NK-92 (cell line): Measurements from ENCODE around the gene CHSY3.
"Not testable (repeated sequence)": the region's sequence is repeated elsewhere in the genome, so short reads cannot be mapped to it uniquely, and the experiment has no call there.

Experiments used
- DNase-seq: peaks from one replicate; lab custom pipeline; 2025; ENCODE audit not compliant: unreplicated experiment; lab: John Stamatoyannopoulos, UW

Gene CHSY3

GRCh38 chr5:130151239-130151638, 247.0 kb downstream of the CHSY3 start:
- DNase-seq, result no peak

DNA sequence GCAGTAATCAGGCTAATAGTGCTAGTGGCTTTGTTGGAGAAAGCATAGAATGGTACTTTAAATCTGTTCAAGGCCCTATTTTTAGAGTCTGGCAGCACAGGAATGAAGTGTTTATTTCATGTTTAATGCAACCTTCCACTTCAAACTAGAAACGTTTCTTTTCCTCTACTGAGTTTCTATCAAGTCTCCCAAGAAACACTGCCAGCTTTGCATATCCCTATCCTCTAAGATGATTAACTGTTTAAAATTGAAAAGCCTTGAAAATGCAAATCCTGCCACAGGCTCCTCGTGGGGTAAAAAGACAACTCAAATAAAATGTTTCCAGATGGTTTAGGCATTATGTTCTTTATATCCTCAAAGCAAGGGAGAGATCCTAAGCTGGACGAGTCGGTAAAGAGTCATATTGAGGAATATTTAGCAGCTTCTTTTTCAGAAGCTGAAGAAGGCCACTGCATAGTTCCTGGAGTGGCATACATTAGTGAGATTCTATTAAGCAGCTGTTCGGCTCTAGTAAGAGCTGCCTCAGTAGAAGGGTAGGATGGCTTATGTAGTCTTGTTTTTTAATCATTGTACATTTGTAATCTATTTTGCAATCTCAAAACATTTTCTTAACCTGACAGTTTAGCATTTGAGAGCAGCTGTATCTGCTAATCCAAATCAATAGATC, 251.2 kb downstream of the CHSY3 start:
- DNase-seq, result no peak

DNA sequence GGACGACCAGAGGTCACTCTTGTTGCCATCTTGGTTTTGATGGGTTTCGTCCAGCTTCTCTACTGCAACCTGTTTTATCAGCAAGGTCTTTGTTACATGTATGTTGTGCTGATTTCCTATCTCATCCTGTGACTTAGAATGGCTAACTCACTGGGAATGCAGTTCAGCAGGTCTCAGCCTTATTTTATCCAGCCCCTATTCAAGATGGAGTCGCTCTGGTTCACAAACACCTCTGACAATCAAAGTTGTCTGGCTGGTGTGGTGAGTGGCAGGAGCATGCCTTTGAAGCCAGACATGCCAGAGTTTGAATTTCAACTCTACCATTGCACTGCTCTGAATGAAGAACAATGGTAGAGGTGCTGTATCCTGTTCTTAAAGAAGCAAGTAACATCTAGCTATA, 253.8 kb downstream of the CHSY3 start:
- DNase-seq, result no peak

DNA sequence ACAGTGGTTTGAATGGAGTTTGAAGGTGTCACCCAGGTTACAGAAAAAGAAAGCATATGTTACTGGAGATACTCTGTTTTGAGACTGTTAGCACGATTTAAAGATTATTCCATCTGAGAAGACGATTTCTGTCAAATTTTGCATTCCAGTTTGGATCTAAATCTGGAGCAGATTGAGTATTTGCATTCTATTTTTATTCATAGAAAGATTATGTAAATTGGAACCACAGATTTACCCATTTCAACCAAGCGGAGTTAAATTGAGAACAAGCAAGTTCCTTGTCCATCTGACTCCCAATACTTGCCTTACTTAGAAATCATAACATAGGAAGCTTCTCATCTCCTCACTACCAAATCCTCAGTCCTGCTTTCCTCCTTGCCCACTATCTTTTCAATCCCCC, 255.7 kb downstream of the CHSY3 start:
- no peak for DNase-seq

DNA sequence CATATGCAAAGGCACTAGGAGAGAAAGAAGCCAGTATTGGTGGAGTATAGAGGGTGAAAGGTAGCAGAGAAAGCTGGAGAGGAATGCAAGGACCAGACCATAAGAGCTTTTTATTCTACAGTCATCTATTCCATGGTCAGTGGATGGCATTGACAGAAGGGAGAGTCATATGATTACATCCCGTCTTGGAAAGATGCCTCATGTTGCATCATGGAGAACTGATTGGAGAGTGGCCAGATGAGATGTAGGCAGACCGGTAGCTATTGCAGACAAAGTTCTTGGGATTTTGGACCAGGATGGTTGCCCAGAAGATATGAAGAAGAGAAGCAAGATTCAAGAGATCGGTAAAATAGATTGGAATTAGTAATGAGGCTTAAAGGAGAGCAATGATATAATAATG, 260.7 kb downstream of the CHSY3 start:
- DNase-seq, result no peak

DNA sequence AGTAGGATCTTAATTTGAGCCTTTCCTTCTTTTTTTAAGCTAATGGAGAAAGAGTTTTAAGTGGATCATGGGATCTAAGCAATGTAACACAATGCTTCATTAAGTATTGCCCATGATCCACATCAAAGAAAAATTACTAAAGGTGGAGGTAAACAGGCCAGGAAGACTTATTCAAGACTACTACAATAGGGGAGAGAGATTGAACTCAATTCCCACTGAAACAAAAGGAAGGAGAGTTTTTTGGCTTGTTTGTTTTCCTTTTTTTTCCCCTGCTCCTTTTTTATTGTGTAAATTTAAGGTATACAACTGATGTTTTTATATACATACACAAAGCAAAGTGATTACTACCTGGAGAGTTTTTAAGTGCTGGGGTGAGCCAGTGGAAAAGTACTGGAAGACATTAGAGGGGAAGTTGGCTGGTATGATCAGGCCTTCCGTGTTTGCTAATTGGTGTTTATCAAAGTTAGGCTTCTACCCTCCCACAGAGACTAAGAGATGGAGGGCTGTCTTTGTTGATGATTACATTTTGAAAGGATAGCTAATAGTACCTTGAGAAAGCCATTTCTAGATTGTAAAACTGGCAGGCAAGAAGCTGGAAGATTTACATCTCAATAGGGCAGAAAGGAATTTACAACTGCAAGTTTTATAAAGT, 262.7 kb downstream of the CHSY3 start:
- DNase-seq, result no peak

GRCh38 chr5:130168211-130168610, 263.9 kb downstream of the CHSY3 start:
- DNase-seq, result no peak

DNA sequence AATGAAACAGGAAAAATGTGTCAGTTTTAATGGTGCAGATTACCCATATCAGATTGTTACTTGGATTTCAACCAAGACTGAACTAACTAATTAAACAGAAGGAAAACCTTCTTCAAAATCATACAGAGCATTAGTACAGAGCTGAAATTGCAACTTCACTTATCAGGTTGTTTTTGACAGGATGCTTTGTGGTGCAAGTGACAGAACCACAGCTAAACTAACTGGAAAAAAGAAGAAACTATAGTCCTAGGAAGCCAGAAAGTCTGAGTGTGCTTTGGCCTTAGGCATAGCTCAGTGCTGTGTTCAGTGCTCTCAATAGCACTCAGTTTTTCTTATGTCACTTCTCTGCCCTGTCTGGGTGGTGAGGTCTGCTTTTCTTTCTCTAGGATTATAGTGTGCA, 267.4 kb downstream of the CHSY3 start:
- no peak for DNase-seq

DNA sequence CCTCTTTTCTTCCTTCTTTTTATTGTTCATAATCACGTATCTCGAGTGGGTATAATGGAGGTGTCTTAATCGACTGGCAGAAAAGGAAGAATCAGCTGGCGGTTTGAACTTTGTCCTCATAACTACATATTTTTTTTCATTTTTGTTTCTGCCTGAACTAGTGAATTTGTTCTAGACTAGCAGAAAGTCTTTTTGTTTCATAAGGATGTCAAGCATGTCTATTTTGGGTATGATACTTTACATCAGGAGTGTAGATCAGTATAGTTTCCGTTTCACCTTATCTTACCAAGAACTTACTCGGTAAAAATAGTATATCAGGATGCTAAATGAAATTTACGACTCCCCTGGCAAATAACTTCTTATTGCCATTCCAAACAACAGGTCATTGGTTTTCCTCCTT, 278.9 kb downstream of the CHSY3 start:
- DNase-seq, result no peak

GRCh38 chr5:130189961-130190360, 285.7 kb downstream of the CHSY3 start:
- no peak for DNase-seq

- DNase-seq, result no peak
Observed at GRCh38 chr5:130198927-130199326, 294.7 kb downstream of the CHSY3 start.

DNA sequence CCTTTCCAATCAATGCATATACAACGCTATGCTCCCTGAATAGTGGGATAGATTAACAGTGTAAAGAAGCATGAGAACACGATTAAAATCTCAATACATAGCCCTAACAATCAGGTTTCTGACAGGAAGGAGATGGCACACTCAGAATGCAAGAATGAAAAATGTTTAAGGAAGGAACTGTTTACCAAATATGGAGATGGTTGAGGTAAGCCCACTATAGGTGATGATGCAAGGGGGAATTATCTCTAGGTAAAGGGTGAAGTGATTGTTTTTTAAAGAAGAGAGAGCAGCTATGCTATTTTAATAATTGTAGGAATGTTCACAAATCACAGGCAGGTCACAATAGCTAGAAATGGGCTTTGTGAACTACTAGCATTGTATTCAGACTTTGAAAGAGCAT, 302.4 kb downstream of the CHSY3 start:
- DNase-seq, result no peak

DNA sequence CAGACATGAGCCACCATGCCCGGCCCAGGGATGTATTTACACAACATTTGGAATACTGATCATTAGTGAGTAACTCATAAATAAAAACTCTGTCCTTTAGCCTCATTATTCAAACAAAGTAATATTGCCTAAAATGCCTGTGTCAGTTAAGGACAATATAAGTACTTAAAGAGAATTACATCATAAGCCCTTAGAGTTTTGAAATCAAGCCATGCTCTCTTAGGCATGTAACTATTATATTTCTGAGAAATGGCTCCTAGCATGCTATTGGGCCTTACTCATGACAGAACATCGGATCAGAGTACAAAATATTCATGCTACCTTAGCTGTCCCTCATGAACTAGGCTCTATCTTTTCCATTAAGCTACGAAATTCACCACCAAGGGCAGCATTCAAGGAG, 309.3 kb downstream of the CHSY3 start:
- DNase-seq, result no peak

DNA sequence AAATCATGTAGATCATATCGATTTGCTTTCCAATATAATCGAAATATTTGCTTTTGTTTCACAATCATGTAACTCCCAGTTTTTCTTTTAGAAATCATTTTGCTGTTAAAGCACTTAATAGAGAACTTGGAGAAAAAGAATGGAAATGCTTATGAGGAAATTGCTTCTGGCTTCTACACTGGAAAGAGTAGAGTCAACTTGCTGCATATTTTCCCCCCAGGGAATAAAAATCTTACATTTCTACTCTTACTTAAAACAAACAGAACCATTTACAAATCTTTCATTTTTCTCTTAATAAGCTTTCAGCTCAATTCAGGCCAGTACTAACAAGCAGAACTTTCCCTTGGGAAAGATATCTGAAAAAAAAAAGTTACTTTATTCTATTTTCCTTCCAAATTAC, 312.0 kb downstream of the CHSY3 start:
- DNase-seq, result no peak

DNA sequence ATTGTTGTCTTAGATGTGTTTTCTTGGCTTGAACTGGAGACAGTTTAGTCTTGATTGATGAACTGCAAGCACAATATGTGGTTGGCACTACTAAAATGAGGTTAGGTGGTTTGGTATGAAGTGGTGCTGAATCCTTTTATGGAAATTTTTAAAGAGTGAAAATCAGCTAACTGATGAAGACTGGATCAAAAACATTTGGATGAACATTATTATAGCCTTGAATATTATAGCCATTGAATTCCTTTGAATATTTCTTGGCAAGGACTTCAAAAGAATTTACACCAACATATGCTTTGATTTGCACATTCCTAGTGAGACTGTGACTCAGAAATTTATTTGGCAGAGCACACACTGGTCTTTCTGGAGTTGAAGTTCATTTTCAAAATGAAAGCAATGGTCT, 318.3 kb downstream of the CHSY3 start:
- no peak for DNase-seq

DNA sequence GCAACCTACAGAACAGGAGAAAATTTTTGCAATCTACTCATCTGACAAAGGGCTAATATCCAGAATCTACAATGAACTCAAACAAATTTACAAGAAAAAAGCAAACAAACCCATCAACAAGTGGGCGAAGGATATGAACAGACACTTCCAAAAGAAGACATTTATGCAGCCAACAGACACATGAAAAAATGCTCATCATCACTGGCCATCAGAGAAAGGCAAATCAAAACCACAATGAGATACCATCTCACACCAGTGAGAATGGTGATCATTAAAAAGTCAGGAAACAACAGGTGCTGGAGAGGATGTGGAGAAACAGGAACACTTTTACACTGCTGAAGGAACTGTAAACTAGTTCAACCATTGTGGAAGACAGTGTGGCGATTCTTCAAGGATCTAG, 322.3 kb downstream of the CHSY3 start:
- not testable (repeated sequence) for DNase-seq

DNA sequence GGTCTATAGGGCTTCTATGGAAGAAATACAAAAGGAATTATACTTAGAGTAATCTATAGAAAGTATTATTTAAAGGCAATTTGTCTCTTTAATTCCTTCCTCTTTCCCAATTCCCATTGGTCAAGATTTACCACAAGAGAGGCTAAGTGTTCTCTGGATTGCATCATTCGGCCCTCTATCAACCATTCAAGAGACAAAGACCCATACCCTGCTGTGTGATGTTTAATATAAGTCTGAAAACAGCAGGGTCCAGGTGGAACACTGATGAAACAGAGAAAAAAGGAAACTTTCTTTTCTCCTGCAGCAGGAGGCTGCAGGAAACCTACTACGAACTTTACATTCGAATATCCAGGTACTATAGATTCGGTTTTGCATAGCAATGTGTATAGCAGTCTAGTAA, 323.4 kb downstream of the CHSY3 start:
- no peak for DNase-seq

GRCh38 chr5:130231786-130232185, 327.5 kb downstream of the CHSY3 start:
- DNase-seq, result no peak

GRCh38 chr5:130234816-130235215, 330.6 kb downstream of the CHSY3 start:
- DNase-seq, result no peak
